Peyer's patch (tissue), 4 donors: ENCODE measurements around the gene UGT1A9. TPM values are rescaled to one million over a fixed set of nuclear protein-coding genes. Genes with fewer than 3 reads are reported as not detected.
"Not testable (repeated sequence)": the region's sequence is repeated elsewhere in the genome, so short reads cannot be mapped to it uniquely, and the experiment has no call there.

Experiments
- DNase-seq, 3 donors: peaks; one replicate each; pipeline ENCODE4 v3.0.0-alpha.2; 2017 to 2019
- H3K27ac ChIP-seq, 4 donors: fragments of 200-600 bp; sonication (generic); one replicate each; pipeline ENCODE4 v1.5.1; 2016 to 2019
- H3K27me3 ChIP-seq, 2 donors: fragments of 200-600 bp; sonication (generic); one replicate each; pipeline ENCODE4 v1.5.1; 2019
- H3K36me3 ChIP-seq, 3 donors: fragments of 200-600 bp; sonication (generic); one replicate each; pipeline ENCODE4 v1.5.1; 2016 to 2019
- H3K4me1 ChIP-seq, 4 donors: fragments of 200-600 bp; sonication (generic); one replicate each; pipeline ENCODE4 v1.5.1; 2016 to 2019
- H3K4me3 ChIP-seq, 4 donors: fragments of 200-600 bp; sonication (generic); 1 replicate in 3 of 4; 2 replicates in 1 of 4; pipeline ENCODE4 v1.5.1; 2016 to 2019; ENCODE audit warnings: mild to moderate bottlenecking in 1 of 4
- H3K9me3 ChIP-seq, 4 donors: fragments of 200-600 bp; sonication (generic); one replicate each; pipeline ENCODE4 v1.5.1; 2016 to 2019; ENCODE audit warnings: mild to moderate bottlenecking in 1 of 4
- POLR2A ChIP-seq, 2 donors: fragments of 450-650 bp; IDR thresholded peaks; one replicate each; pipeline ENCODE4 v1.5.1; 2017; ENCODE audit warnings: antibody characterized with exemption in 2 of 2, mild to moderate bottlenecking in 2 of 2, moderate library complexity in 2 of 2
- total RNA-seq, 4 donors: library from RNA; depleted of rRNA; stranded (reverse); fragments of >200 nt; gene quantifications; one replicate each; pipeline ENCODE4 v1.1.0, GENCODE V29; 2016
- TF ChIP-seq, protein P1 (sequence below), 6 experiments: fragments of 450-650 bp in 4 of 6; fragments of 200-600 bp in 2 of 6; sonication (generic) in 1 of 6; IDR thresholded peaks; one replicate each; pipeline ENCODE4 v1.5.1; 2017 to 2019; ENCODE audit warnings: antibody characterized with exemption in 6 of 6, mild to moderate bottlenecking in 3 of 6, moderate library complexity in 1 of 6

Gene UGT1A9
- total RNA-seq, result 10 to 100 TPM in 3 of 4 donors, 1 to 10 TPM in 1; 4.1 to 17.3 (median 14.1) TPM

DNA sequence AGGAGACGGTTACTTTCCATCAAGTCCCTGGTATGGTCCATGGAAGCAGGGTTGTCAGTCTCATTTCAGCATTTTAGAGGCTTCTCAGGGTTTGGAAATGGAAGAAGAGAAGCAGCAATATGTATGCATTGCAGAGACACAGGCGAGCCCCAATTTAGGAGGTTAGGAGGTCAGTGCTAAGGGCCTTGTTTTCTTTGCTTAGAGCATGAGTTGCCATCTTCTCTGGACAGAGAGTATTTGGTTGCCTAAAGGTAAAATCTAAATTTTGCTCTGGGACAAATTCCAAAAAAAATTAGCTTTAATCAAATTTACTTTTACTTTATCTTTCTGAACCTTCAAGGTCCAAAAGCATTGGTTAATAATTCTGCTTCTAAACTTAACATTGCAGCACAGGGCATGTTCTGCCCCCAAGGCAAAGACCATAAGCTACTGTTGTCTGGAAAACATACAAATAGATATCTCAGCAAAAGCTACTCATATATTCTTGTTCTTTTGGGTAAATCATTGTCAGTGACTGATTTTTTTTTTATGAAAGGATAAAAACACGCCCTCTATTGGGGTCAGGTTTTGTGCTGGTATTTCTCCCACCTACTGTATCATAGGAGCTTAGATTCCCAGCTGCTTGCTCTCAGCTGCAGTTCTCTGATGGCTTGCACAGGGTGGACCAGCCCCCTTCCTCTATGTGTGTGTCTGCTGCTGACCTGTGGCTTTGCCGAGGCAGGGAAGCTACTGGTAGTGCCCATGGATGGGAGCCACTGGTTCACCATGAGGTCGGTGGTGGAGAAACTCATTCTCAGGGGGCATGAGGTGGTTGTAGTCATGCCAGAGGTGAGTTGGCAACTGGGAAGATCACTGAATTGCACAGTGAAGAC, at the start of gene UGT1A9:
UGT1A9 (plus strand) TSS at position 609 of the 872 bp plus-strand sequence; CDS start at position 646, 37 bp downstream.
- Histone ChIP-seq H3K4me1 (no peaks in the 10 kb centered on the region), H3K9me3 (peaks cover 0 to 3% (median 0%) of the 10 kb centered on the region in 4 donors), H3K27me3 (no peaks in the 10 kb centered on the region), H3K36me3 (no peaks in the 10 kb centered on the region), H3K4me3 (no peak within 1 kb of the TSS), H3K27ac (no peak within 1 kb of the TSS)
- TF ChIP-seq POLR2A (IDR thresholded peaks at IDR 0.05), result no peak
- TF ChIP-seq, protein P1, sequence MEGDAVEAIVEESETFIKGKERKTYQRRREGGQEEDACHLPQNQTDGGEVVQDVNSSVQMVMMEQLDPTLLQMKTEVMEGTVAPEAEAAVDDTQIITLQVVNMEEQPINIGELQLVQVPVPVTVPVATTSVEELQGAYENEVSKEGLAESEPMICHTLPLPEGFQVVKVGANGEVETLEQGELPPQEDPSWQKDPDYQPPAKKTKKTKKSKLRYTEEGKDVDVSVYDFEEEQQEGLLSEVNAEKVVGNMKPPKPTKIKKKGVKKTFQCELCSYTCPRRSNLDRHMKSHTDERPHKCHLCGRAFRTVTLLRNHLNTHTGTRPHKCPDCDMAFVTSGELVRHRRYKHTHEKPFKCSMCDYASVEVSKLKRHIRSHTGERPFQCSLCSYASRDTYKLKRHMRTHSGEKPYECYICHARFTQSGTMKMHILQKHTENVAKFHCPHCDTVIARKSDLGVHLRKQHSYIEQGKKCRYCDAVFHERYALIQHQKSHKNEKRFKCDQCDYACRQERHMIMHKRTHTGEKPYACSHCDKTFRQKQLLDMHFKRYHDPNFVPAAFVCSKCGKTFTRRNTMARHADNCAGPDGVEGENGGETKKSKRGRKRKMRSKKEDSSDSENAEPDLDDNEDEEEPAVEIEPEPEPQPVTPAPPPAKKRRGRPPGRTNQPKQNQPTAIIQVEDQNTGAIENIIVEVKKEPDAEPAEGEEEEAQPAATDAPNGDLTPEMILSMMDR (IDR thresholded peaks at IDR 0.05), result no peak
- no peak for DNase-seq

DNA sequence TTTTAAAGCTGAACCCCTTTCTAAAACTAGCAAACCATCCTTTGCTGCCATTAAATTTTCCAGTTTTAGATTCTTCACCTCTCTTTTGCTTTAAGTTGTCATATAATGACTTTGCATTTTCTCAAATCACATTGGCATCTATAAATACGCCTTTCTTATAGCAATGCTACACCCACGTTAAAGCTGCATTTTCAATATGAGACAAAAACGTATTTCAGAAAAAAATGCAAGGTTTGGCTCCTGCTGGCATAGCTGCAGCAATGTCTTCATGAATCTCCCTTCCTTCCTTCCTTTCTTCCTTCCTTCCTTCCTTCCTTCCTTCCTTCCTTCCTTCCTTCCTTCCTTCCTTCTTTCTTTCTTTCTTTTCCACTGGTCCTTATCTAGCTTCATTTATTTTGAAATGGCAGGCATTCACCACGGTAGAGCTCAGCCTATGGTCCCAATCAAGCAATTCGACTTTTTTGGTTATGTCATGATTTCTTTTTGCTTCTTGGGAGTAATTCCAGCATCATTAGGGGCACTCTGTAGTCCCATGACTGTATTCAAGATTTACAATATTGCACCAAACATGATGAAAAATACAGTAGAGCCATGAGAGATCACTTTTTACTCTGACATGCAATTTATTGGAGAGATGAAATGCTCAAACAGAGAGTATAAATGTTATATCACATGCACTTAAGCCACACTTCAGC, 44.2 kb upstream of the UGT1A9 start:
- TF ChIP-seq, protein P1 (IDR thresholded peaks at IDR 0.05), result no peak
- TF ChIP-seq POLR2A (IDR thresholded peaks at IDR 0.05), result no peak

DNA sequence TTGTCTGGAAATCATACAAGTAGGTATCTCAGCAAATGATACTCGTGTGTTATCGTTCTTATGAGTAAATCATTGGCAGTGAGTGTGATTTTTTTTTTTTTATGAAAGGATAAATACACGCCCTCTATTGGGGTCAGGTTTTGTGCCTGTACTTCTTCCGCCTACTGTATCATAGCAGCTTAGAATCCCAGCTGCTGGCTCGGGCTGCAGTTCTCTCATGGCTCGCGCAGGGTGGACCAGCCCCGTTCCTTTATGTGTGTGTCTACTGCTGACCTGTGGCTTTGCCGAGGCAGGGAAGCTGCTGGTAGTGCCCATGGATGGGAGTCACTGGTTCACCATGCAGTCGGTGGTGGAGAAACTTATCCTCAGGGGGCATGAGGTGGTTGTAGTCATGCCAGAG, 35.4 kb upstream of the UGT1A9 start, which contains the start of gene UGT1A10:
UGT1A10 (plus strand) TSS at position 143 of the 400 bp plus-strand sequence; CDS start at position 218, 75 bp downstream.
- DNase-seq, result peak in 2 of 3 donors; percentile 69 to 81
- peak within 1 kb of the TSS in 3 of 4 donors; percentile 29 to 76 (median 74) for H3K27ac ChIP-seq
- peaks cover 0 to 13% (median 0%) of the 10 kb centered on the region in 4 donors for H3K4me1 ChIP-seq
- H3K9me3 ChIP-seq, H3K27me3 ChIP-seq, H3K36me3 ChIP-seq: not testable (repeated sequence)
- H3K4me3 ChIP-seq, result peak within 1 kb of the TSS in 3 of 4 donors; percentile 9 to 49 (median 46)
- TF ChIP-seq POLR2A (IDR thresholded peaks at IDR 0.05), result peak; percentile 70 to 83
- TF ChIP-seq, protein P1 (IDR thresholded peaks at IDR 0.05), result peak in 1 of 6 experiments; percentile 2

More for the DNA sequence above, 44.2 kb upstream of the UGT1A9 start:
- no peak overlapping the region for H3K27ac ChIP-seq
- H3K4me1 ChIP-seq, result no peaks in the 10 kb centered on the region
- H3K4me3 ChIP-seq, result no peak overlapping the region
- DNase-seq, result no peak
- no peaks in the 10 kb centered on the region for H3K36me3 ChIP-seq
- no peaks in the 10 kb centered on the region for H3K27me3 ChIP-seq
- H3K9me3 ChIP-seq, result no peaks in the 10 kb centered on the region

DNA sequence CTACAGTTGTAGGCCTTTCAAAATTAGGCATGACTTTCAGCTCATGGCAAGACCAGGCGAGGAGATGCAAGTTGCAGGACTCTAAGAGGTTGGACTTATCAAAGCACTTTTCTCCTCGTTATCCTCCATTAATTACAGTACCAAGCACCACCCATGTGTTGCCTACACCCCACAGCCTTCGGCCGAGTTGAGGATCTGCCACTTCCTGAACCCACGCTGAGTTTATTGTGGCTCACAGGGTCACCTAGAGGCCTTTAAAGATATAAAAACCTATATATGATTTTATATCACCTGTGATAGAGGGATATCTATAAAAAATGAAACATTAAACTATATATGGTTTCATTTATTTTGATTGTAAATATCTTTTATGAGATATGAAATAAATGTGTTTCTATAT, 32.9 kb upstream of the UGT1A9 start:
- no peaks in the 10 kb centered on the region for H3K9me3 ChIP-seq
- DNase-seq, result peak in 2 of 3 donors; percentile 57 to 71
- no peak for TF ChIP-seq POLR2A (IDR thresholded peaks at IDR 0.05)
- TF ChIP-seq, protein P1 (IDR thresholded peaks at IDR 0.05), result peak in 2 of 6 experiments; percentile 38 to 39
- peak overlapping the region in 1 of 4 donors; percentile 55 for H3K27ac ChIP-seq
- peaks cover 0 to 13% (median 0%) of the 10 kb centered on the region in 4 donors for H3K4me1 ChIP-seq
- no peaks in the 10 kb centered on the region for H3K27me3 ChIP-seq
- no peaks in the 10 kb centered on the region for H3K36me3 ChIP-seq
- H3K4me3 ChIP-seq, result peak overlapping the region in 3 of 4 donors; percentile 7 to 46 (median 42)

DNA sequence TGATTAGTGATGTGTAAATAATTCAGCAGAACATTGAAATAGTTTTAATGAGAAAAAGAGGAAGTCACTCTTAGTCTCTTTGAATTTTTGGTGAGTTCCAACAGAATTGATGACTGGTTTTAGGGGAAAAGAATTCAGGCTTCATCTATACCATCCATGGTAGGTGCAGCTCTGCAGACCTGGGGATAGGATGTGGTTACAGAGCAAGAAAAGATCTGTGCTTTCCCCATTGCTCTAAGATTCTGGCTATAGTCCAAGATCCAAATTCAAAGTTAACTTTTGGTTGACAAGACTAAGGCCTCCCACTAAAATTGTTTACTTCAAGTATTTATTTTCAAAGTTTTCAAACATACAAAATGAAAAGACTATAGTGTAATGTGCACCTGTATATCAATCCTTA, 31.8 kb upstream of the UGT1A9 start:
- Histone ChIP-seq H3K27me3 (no peaks in the 10 kb centered on the region), H3K36me3 (no peaks in the 10 kb centered on the region), H3K9me3 (no peaks in the 10 kb centered on the region), H3K4me1 (peaks cover 0 to 13% (median 0%) of the 10 kb centered on the region in 4 donors), H3K27ac (no peak overlapping the region), H3K4me3 (peak overlapping the region in 1 of 4 donors; percentile 46)
- no peak for DNase-seq
- TF ChIP-seq, protein P1 (IDR thresholded peaks at IDR 0.05), result no peak
- TF ChIP-seq POLR2A (IDR thresholded peaks at IDR 0.05), result no peak
